ENCODE measurements around the gene NTS.

GRCh38 chr12:85927166-85927565, 53.1 kb downstream of the NTS start:
- TF ChIP-seq CTCF (IDR thresholded peaks at IDR 0.05) (no peak), POLR2A (IDR thresholded peaks at IDR 0.05) (no peak), POLR2AphosphoS5 (IDR thresholded peaks at IDR 0.05; ENCODE audit: insufficient read depth in 1 of 2, low read depth in 1 of 2) (no peak)

Data from vagina (tissue), 2 donors.